DND-41 (cell line): ENCODE results near the gene PKD1L1.

Experiments
- ATAC-seq: fragments of 200-7000 bp; cut with Tn5 transposase; 3 replicates; pipeline ENCODE4 v1.9.1; 2021; ENCODE audit warnings: low read depth; ENCODE audit not compliant: insufficient read depth
- DNase-seq: peaks from one replicate; pipeline ENCODE4 v3.0.0-alpha.2; 2020
- H2AFZ ChIP-seq: 2 replicates; pipeline ENCODE4 v1.6.0; 2012; ENCODE audit warnings: low read depth, low read length
- H3K27ac ChIP-seq: 2 replicates; pipeline ENCODE4 v1.5.1; 2012; ENCODE audit warnings: low read length, inconsistent platforms
- H3K27me3 ChIP-seq: fragments of 200-600 bp; sonication (generic); 2 replicates; pipeline ENCODE4 v1.6.0; 2012; ENCODE audit warnings: low read length, mild to moderate bottlenecking, inconsistent platforms; ENCODE audit not compliant: insufficient read depth, poor library complexity
- H3K36me3 ChIP-seq: 2 replicates; pipeline ENCODE4 v1.5.1; 2012; ENCODE audit warnings: low read length, inconsistent platforms; ENCODE audit not compliant: insufficient read depth
- H3K4me1 ChIP-seq: 2 replicates; pipeline ENCODE4 v1.5.1; 2012; ENCODE audit warnings: mild to moderate bottlenecking, low read length; ENCODE audit not compliant: insufficient read depth
- H3K4me2 ChIP-seq: 2 replicates; pipeline ENCODE4 v1.6.0; 2012; ENCODE audit warnings: mild to moderate bottlenecking, moderate library complexity, low read length, inconsistent platforms; ENCODE audit not compliant: insufficient read depth
- H3K4me3 ChIP-seq, 2 experiments: fragments of 200-600 bp in 1 of 2; shearing (Covaris generic) in 1 of 2; 2 replicates each; pipeline ENCODE4 v1.5.1; 2012 to 2016; ENCODE audit warnings: inconsistent platforms in 2 of 2, low read length in 2 of 2, mild to moderate bottlenecking in 2 of 2, low read depth in 1 of 2, moderate library complexity in 1 of 2
- H3K79me2 ChIP-seq: 2 replicates; pipeline ENCODE4 v1.6.0; 2012; ENCODE audit warnings: low read length, inconsistent platforms; ENCODE audit not compliant: insufficient read depth
- H3K9ac ChIP-seq: 2 replicates; pipeline ENCODE4 v1.6.0; 2012; ENCODE audit warnings: low read depth, mild to moderate bottlenecking, inconsistent platforms, low read length, moderate library complexity
- H3K9me3 ChIP-seq: 2 replicates; pipeline ENCODE4 v1.5.1; 2012; ENCODE audit warnings: low read length, moderate library complexity, mild to moderate bottlenecking, inconsistent platforms; ENCODE audit not compliant: insufficient read depth, severe bottlenecking
- H4K20me1 ChIP-seq: 2 replicates; pipeline ENCODE4 v1.6.0; 2012; ENCODE audit warnings: low read length; ENCODE audit not compliant: insufficient read depth
- EZH2 ChIP-seq: IDR thresholded peaks from 3 replicates; pipeline ENCODE4 v1.6.1; 2012; ENCODE audit warnings: borderline replicate concordance, low read depth, mild to moderate bottlenecking, moderate library complexity, low read length, inconsistent platforms; ENCODE audit not compliant: severe bottlenecking
- TF ChIP-seq, protein P1 (sequence below): IDR thresholded peaks from 2 replicates; pipeline ENCODE4 v1.5.1; 2012; ENCODE audit warnings: borderline replicate concordance, low read length, moderate library complexity, mild to moderate bottlenecking; ENCODE audit not compliant: poor library complexity, severe bottlenecking; ENCODE audit errors: extremely low read depth

The PKD1L1 gene

DNA sequence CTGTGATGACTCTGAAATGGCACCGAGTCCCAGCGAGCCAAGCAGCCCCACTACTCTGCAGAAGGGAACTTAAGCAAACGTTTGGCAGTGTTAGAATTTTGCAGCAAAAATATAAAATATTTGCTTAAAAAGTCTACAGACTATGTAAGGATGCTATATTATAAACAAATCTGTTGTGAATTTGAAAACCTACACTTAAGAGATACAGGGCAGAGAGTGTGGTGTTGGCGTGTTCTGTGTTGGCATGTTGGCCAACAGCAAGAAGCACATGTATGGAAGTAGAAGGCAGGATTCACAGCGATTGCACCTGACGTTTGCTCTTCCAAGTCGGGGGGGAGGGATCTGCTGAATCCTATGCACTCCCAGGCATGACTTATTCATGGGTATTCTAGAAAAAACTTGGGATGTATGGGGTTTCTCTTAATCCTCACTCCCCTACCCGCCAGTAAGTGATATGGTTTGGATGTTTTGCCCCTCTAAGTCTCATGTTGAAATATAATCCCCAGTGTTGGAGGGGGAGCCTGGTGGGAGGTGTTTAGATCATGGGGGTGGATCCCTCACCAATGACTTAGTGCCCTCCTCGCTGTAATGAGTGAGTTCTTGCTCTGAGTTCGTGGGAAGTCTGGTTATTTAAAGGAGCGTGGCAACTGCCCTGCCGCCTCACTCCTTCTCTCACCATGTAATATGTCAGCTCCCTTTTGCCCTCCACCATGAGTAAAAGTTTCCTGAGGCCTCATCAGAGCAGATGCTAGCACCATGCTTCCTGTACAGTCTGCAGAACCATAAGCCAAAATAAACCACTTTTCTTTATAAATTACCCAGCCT lies 62.1 kb downstream of the PKD1L1 start:
- ATAC-seq (no peak), DNase-seq (no peak)
- Histone ChIP-seq H3K4me2 (no peak overlapping the region), H3K27me3 (no peaks in the 10 kb centered on the region), H3K79me2 (no peaks in the 10 kb centered on the region), H3K9me3 (no peaks in the 10 kb centered on the region), H3K27ac (no peak overlapping the region), H4K20me1 (no peaks in the 10 kb centered on the region), H3K9ac (no peak overlapping the region), H3K4me1 (no peaks in the 10 kb centered on the region), H2AFZ (no peak overlapping the region), H3K4me3 (no peak overlapping the region), H3K36me3 (no peaks in the 10 kb centered on the region)
- no peak for TF ChIP-seq EZH2
- TF ChIP-seq, protein P1, sequence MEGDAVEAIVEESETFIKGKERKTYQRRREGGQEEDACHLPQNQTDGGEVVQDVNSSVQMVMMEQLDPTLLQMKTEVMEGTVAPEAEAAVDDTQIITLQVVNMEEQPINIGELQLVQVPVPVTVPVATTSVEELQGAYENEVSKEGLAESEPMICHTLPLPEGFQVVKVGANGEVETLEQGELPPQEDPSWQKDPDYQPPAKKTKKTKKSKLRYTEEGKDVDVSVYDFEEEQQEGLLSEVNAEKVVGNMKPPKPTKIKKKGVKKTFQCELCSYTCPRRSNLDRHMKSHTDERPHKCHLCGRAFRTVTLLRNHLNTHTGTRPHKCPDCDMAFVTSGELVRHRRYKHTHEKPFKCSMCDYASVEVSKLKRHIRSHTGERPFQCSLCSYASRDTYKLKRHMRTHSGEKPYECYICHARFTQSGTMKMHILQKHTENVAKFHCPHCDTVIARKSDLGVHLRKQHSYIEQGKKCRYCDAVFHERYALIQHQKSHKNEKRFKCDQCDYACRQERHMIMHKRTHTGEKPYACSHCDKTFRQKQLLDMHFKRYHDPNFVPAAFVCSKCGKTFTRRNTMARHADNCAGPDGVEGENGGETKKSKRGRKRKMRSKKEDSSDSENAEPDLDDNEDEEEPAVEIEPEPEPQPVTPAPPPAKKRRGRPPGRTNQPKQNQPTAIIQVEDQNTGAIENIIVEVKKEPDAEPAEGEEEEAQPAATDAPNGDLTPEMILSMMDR, result no peak

GRCh38 chr7:47885309-47885986 lies 62.8 kb downstream of the PKD1L1 start:
- Histone ChIP-seq H3K27me3 (no peaks in the 10 kb centered on the region), H3K9ac (no peak overlapping the region), H3K79me2 (no peaks in the 10 kb centered on the region), H2AFZ (no peak overlapping the region), H3K4me2 (no peak overlapping the region), H3K36me3 (no peaks in the 10 kb centered on the region), H4K20me1 (no peaks in the 10 kb centered on the region), H3K4me3 (no peak overlapping the region), H3K27ac (no peak overlapping the region), H3K4me1 (no peaks in the 10 kb centered on the region), H3K9me3 (no peaks in the 10 kb centered on the region)
- no peak for TF ChIP-seq EZH2
- TF ChIP-seq, protein P1, result no peak
- ATAC-seq, result no peak
- no peak for DNase-seq

DNA sequence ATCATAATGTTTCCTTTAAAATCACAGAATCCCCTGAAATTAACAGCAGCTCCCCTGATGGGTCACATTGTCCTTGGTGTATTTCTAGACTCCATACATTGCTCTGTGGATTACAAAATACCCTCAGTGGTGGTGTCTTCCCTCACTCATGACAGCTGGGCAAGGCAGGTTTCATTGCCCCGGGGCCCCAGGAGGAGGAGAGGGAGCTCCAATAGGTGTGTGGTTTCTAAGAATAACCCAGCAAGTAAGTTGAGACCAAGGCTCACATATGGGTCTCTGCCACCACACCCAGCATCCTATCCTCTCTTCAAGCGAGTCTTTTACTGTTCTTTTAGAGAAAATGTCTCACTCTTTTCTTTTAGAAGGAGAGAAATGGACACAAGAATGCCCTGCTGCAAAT lies 63.6 kb downstream of the PKD1L1 start:
- Histone ChIP-seq H2AFZ (no peak overlapping the region), H3K4me3 (no peak overlapping the region), H4K20me1 (no peaks in the 10 kb centered on the region), H3K4me2 (no peak overlapping the region), H3K79me2 (no peaks in the 10 kb centered on the region), H3K36me3 (no peaks in the 10 kb centered on the region), H3K9ac (no peak overlapping the region), H3K4me1 (no peaks in the 10 kb centered on the region), H3K27ac (no peak overlapping the region), H3K27me3 (no peaks in the 10 kb centered on the region), H3K9me3 (no peaks in the 10 kb centered on the region)
- TF ChIP-seq EZH2, result no peak
- TF ChIP-seq, protein P1, result no peak
- DNase-seq (no peak), ATAC-seq (no peak)
